Fibroblast of skin of left quadriceps (primary cell): ENCODE measurements around the gene IL11RA.

ENCODE experiments used
- DNase-seq, 2 experiments: peaks; one replicate each; pipeline ENCODE4 v3.0.0-alpha.2; 2013; ENCODE audit warnings: low read depth in 2 of 2

Gene IL11RA

GRCh38 chr9:34686231-34686630, 34.2 kb downstream of the IL11RA start:
- DNase-seq = no peak

GRCh38 chr9:34686732-34687131, 34.7 kb downstream of the IL11RA start:
- DNase-seq = no peak

DNA sequence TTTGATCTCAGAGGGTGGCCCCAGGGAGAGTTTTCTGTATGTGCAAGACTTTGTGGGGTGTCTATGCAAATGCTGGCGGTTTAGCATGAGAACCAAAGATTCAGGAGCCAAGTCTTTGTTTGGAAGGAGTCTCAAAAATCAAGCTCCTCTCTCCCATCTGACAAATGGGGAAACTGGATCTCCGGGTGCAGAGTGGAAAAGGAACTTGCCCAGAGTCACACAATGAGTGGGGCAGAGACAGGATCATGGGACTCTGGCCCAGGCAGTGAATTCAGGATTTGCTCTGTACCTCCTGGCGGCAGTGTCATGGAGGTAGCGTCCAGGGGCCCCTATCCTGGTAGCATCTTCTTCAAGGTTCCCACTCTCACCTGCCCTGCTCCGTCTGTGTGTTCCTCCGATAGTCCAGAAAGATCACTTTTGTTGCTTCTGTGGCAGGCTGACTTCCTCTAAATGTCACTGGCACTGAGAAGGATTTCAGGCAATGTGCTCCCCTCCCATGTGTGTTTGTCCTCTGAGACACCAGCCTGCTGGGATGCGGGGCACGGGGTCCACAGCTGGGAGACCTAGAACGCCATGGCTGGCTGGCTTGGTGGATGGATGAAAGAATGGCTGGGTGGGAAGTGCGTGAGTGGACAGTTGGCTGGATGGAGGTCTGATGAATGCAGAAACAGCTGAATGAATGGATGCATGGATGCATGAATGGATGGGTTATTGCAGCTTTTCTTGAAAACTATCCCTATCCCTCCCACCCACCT, 35.5 kb downstream of the IL11RA start:
- DNase-seq = no peak

DNA sequence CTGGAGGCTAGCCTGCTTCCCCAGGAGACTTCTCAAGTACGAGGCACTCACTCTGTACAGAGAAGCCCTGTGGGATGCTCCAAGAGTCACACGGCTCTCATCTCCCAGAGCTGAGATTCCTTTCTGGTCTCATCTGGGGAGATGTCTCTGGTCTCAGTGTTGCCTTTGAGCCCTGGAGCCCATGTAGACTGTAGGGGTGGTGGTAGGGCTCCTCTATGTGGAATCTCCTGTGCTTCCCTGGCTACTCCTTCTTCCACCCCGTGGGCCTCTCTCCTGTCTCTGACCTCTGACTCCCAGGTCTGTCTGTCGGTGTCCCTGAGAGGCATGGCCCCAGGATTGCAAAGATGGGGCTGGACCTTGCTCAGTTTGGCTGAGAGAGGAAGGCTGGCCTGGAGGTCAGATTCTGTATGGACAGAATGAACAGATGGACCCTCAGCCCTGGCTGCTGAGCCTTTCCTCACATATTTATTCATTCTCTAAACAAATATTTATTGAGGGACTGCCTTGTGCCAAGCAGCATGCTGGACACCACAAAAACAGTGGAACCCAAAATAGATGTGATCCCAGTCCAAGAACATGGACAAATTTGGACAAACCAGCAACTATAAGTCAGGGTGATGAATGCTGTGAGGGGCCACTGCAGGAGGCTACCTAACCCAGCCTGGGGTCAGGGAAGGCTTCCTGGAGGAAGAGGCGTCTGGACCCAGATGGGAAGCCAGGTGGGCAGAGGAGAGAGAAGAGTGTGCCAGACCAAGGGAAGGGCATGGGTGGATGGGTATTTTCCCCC, 36.5 kb downstream of the IL11RA start:
- DNase-seq = no peak

DNA sequence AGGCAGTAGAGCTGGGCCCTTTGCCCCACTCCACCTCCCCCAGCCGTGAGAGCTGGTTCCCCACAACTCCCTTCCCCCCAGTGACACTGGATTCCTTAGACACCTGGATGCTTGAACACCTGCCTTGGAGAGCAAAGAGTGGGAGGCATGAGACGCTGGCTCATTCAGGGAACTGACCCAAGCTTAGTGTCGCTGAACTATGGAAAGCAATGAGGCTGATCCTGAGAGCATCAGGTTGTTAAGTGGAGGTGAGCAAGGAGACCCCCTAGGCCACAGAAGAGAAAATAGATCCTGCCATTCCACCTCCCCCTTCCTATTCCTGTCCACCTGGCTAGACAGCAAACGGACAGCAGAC, 37.1 kb downstream of the IL11RA start:
- DNase-seq = no peak

- no peak for DNase-seq
Observed at GRCh38 chr9:34689512-34689911, 37.5 kb downstream of the IL11RA start.

- no peak for DNase-seq
Observed at GRCh38 chr9:34690983-34691935, 39.3 kb downstream of the IL11RA start, which contains the start of gene CCL19. CCL19 (minus strand) TSS chr9:34691276; CDS start chr9:34691139, 137 bp downstream.

DNA sequence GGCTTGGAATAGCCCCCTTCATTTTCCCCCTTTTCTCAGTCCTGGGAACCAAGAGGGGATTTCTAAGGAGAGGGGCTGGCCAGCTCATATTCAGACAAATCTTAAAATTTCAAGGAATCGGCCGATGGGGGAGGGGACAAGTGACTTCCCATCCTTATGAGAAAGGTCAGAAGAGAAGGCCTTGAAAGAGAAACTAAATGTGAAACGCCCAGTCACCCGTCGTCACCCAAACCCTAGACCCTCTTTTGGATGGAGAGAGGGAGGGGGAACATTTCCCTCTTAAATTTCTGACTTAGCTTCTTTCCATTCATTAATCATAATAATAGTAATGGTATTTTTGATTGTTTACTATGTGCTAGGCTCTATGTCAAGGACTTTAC, 39.9 kb downstream of the IL11RA start:
- no peak for DNase-seq

GRCh38 chr9:34693560-34693959, 41.6 kb downstream of the IL11RA start:
- DNase-seq = no peak

- no peak for DNase-seq
Observed at GRCh38 chr9:34694811-34695210, 42.8 kb downstream of the IL11RA start.

- peak; percentile 10 to 12 for DNase-seq
Observed at GRCh38 chr9:34701023-34701768, 49.2 kb downstream of the IL11RA start.

DNA sequence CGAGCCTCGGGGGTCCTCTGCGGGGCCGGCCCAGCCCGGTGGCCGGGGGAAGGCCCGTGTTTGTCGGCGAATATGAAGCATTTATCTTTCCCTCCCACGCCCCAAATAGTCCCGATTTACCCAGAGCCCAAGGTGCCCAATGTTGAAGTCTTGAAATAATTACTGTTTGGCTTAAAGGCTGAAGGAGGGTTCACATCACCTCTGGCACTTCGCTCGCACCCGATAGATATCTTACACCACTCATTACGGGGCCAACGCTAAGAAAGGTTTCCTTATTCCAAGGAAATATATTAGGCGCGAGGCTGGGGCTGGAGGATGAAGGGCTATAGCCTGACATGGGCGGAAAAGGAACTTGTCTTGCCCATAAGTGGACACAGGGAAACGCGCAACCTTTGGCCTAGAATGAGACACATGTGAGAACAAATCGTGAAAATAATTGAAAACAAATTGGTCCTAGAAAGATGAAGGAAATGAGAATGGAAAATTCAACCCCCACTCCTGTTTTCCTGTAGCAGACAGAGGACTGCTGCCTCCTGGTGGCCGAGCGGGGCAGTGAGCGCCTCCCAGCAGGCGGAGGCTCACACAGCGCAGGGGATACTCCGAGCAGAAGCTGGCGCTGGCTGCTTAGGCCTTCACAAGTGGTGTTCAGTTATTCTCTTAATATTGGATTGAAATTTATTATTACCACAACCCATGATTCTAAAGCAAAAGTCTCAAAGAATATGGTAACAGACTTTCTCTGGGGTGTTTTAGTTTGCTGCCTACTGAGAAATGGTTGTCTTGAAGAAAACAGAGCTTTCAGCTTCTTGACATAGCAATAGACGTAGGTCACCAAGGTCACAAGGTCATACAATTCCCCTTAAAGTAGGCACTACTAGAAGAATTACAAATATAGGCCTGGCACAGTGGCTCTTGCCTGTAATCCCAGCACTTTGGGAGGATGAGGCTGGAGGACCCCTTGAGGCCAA, 50.1 kb downstream of the IL11RA start:
- DNase-seq = peak; percentile 51 to 53

DNA sequence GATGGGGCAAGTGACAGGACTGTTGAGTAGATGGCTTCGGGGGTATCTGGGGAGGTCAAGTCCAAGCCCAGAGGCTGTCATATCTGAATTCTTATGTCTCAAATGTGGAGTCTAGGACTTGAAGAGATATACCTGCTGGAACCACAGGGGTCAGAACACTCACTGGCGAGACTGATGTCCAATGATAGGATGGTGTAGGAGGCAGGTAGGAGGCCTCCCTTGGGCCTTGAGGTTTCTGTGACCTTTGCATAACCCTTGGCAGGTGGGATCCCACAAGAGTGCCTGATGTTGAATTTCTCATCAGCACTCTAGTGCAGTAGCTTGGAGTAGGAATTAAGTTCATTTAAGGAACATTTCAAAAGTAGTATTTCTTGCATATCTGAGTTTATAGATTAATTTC, 55.1 kb downstream of the IL11RA start:
- DNase-seq = no peak

GRCh38 chr9:34709196-34709978, 57.4 kb downstream of the IL11RA start:
- no peak for DNase-seq

- DNase-seq = no peak
Observed at GRCh38 chr9:34710023-34710422, 58.0 kb downstream of the IL11RA start, which contains the start of gene CCL21. CCL21 (minus strand) TSS chr9:34710136; CDS start chr9:34710066, 70 bp downstream.
